CD4-positive, alpha-beta T cell treated with Interleukin-17A for 4 hours (primary cell): Measurements from ENCODE around the gene CISD3.

Experiments
- DNase-seq: peaks from one replicate; pipeline ENCODE4 v3.0.0-alpha.2; 2020; ENCODE audit warnings: mixed read lengths

The CISD3 gene

GRCh38 chr17:38729886-38730525 lies at the start of gene CISD3:
Gene CISD3 (plus strand): TSS chr17:38730341. CDS start chr17:38730359, 18 bp downstream.
- peak; percentile 92 for DNase-seq

- DNase-seq: no peak
Measured at GRCh38 chr17:38681096-38681495, 49.0 kb upstream of the CISD3 start.

GRCh38 chr17:38685491-38685890 lies 44.6 kb upstream of the CISD3 start:
- DNase-seq: no peak

- DNase-seq: no peak
Measured at GRCh38 chr17:38687286-38687685, 42.9 kb upstream of the CISD3 start.

- no peak for DNase-seq
Measured at GRCh38 chr17:38690386-38690785, 39.8 kb upstream of the CISD3 start.

GRCh38 chr17:38691154-38691553 lies 39.0 kb upstream of the CISD3 start:
- DNase-seq: no peak

- DNase-seq: no peak
Measured at GRCh38 chr17:38693700-38694329, 36.3 kb upstream of the CISD3 start.

- DNase-seq: no peak
Measured at GRCh38 chr17:38697061-38697820, 32.9 kb upstream of the CISD3 start.

GRCh38 chr17:38698760-38699159 lies 31.4 kb upstream of the CISD3 start:
- no peak for DNase-seq

- DNase-seq: peak; percentile 67
Measured at GRCh38 chr17:38701504-38702165, 28.5 kb upstream of the CISD3 start.

- DNase-seq: peak; percentile 88
Measured at GRCh38 chr17:38702166-38702915, 27.8 kb upstream of the CISD3 start.

GRCh38 chr17:38702916-38703741 lies 27.0 kb upstream of the CISD3 start:
- DNase-seq: no peak

- DNase-seq: peak; percentile 84
Measured at GRCh38 chr17:38703742-38704605, 26.2 kb upstream of the CISD3 start.

GRCh38 chr17:38704606-38705522 lies 25.3 kb upstream of the CISD3 start, which contains the start of gene MLLT6:
Gene MLLT6 (plus strand): TSS chr17:38705273. CDS start chr17:38705633, 360 bp downstream.
- peak; percentile 83 for DNase-seq

- DNase-seq: no peak
Measured at GRCh38 chr17:38705523-38705802, 24.7 kb upstream of the CISD3 start.

GRCh38 chr17:38705803-38706504 lies 24.2 kb upstream of the CISD3 start:
- DNase-seq: peak; percentile 51

- peak; percentile 61 for DNase-seq
Measured at GRCh38 chr17:38706505-38707216, 23.5 kb upstream of the CISD3 start.

- no peak for DNase-seq
Measured at GRCh38 chr17:38707678-38708351, 22.3 kb upstream of the CISD3 start.
